H9 (cell line): ENCODE results near the gene LPXN. TPM values are rescaled to one million over a fixed set of nuclear protein-coding genes. Genes with fewer than 3 reads are reported as not detected.

Source experiments
- DNase-seq: peaks from one replicate; pipeline ENCODE4 v3.0.0-alpha.2; 2017
- H2AFZ ChIP-seq: one replicate; pipeline ENCODE4 v1.6.1; 2013; ENCODE audit warnings: mild to moderate bottlenecking, low read length, control low read depth, moderate library complexity
- H2AK5ac ChIP-seq: 2 replicates; pipeline ENCODE4 v1.6.1; 2013; ENCODE audit warnings: low read length, control low read depth, mixed read lengths; ENCODE audit not compliant: insufficient read length
- H2BK120ac ChIP-seq: one replicate; pipeline ENCODE4 v1.6.1; 2013; ENCODE audit warnings: low read depth, mild to moderate bottlenecking, low read length, control low read depth, inconsistent platforms; ENCODE audit not compliant: poor library complexity, severe bottlenecking
- H2BK12ac ChIP-seq: 2 replicates; pipeline ENCODE4 v1.6.1; 2013; ENCODE audit warnings: low read length, control low read depth, mixed read lengths, low read depth; ENCODE audit not compliant: insufficient read length
- H2BK15ac ChIP-seq: 2 replicates; pipeline ENCODE4 v1.6.1; 2013; ENCODE audit warnings: low read depth, low read length, control low read depth
- H2BK20ac ChIP-seq: one replicate; pipeline ENCODE4 v1.6.1; 2013; ENCODE audit warnings: low read depth, mild to moderate bottlenecking, low read length, control low read depth, inconsistent platforms; ENCODE audit not compliant: poor library complexity, severe bottlenecking
- H2BK5ac ChIP-seq: 2 replicates; pipeline ENCODE4 v1.6.1; 2013; ENCODE audit warnings: low read length, control low read depth, mixed read lengths; ENCODE audit not compliant: insufficient read length
- H3K14ac ChIP-seq: 2 replicates; pipeline ENCODE4 v1.6.1; 2013; ENCODE audit warnings: low read length, control low read depth; ENCODE audit not compliant: insufficient read depth
- H3K18ac ChIP-seq: 2 replicates; pipeline ENCODE4 v1.6.1; 2013; ENCODE audit warnings: low read depth, mild to moderate bottlenecking, mixed read lengths, low read length, control low read depth; ENCODE audit not compliant: insufficient read length
- H3K23ac ChIP-seq: 2 replicates; pipeline ENCODE4 v1.6.1; 2013; ENCODE audit warnings: low read length, control low read depth, mixed read lengths, low read depth; ENCODE audit not compliant: insufficient read length
- H3K23me2 ChIP-seq: 2 replicates; pipeline ENCODE4 v1.6.1; 2013; ENCODE audit warnings: low read depth, mild to moderate bottlenecking, mixed read lengths, low read length, control low read depth; ENCODE audit not compliant: insufficient read length, poor library complexity, severe bottlenecking
- H3K27ac ChIP-seq: 2 replicates; pipeline ENCODE4 v1.5.1; 2013; ENCODE audit warnings: low read length, control low read depth, mixed read lengths, low read depth; ENCODE audit not compliant: insufficient read length
- H3K27me3 ChIP-seq: 2 replicates; pipeline ENCODE4 v1.6.1; 2013; ENCODE audit warnings: low read length, control low read depth, inconsistent platforms; ENCODE audit not compliant: insufficient read depth
- H3K4ac ChIP-seq: 2 replicates; pipeline ENCODE4 v1.6.1; 2013; ENCODE audit warnings: low read depth, mild to moderate bottlenecking, control low read depth, inconsistent platforms, low read length, moderate library complexity
- H3K4me1 ChIP-seq: 2 replicates; pipeline ENCODE4 v1.6.1; 2013; ENCODE audit warnings: low read length, control low read depth, inconsistent platforms; ENCODE audit not compliant: insufficient read depth
- H3K4me2 ChIP-seq: 2 replicates; pipeline ENCODE4 v1.6.1; 2013; ENCODE audit warnings: low read length, control low read depth, mixed read lengths; ENCODE audit not compliant: insufficient read length, insufficient read depth
- H3K56ac ChIP-seq: 2 replicates; pipeline ENCODE4 v1.6.1; 2013; ENCODE audit warnings: low read depth, mild to moderate bottlenecking, mixed read lengths, low read length, control low read depth; ENCODE audit not compliant: insufficient read length
- H3K79me1 ChIP-seq: 2 replicates; pipeline ENCODE4 v1.6.1; 2013; ENCODE audit warnings: low read depth, mild to moderate bottlenecking, moderate library complexity, low read length, control low read depth, inconsistent platforms; ENCODE audit not compliant: insufficient read depth, poor library complexity, severe bottlenecking
- H3K79me2 ChIP-seq: 2 replicates; pipeline ENCODE4 v1.6.1; 2013; ENCODE audit warnings: low read length, control low read depth, inconsistent platforms; ENCODE audit not compliant: insufficient read depth
- H3K9ac ChIP-seq: 2 replicates; pipeline ENCODE4 v1.6.1; 2013; ENCODE audit warnings: low read length, control low read depth, mixed read lengths; ENCODE audit not compliant: insufficient read length; ENCODE audit errors: extremely low read depth
- H3K9me3 ChIP-seq: one replicate; pipeline ENCODE4 v1.6.1; 2013; ENCODE audit warnings: low read depth, low read length, inconsistent platforms; ENCODE audit not compliant: control insufficient read depth
- H3T11ph ChIP-seq: one replicate; pipeline ENCODE4 v1.6.1; 2013; ENCODE audit warnings: mild to moderate bottlenecking, low read length, control low read depth, inconsistent platforms
- H4K20me1 ChIP-seq: one replicate; pipeline ENCODE4 v1.6.1; 2013; ENCODE audit not compliant: control insufficient read depth, insufficient read length, insufficient read depth
- H4K5ac ChIP-seq: 2 replicates; pipeline ENCODE4 v1.6.1; 2013; ENCODE audit warnings: low read depth, mild to moderate bottlenecking, mixed read lengths, low read length, control low read depth; ENCODE audit not compliant: insufficient read length
- H4K8ac ChIP-seq: replicated peaks from 2 replicates; pipeline ENCODE4 v1.6.1; 2013; ENCODE audit warnings: low read length, control low read depth, mixed read lengths, low read depth; ENCODE audit not compliant: insufficient read length
- H4K91ac ChIP-seq: 2 replicates; pipeline ENCODE4 v1.6.1; 2013; ENCODE audit warnings: low read depth, mild to moderate bottlenecking, moderate library complexity, mixed read lengths, low read length, control low read depth; ENCODE audit not compliant: insufficient read length
- H3K27ac Mint-ChIP-seq, 3 experiments: 2 replicates in 2 of 3; 3 replicates in 1 of 3; pipeline ENCODE4 v1.8.0; 2020 to 2021; ENCODE audit warnings: mixed read lengths in 3 of 3, mild to moderate bottlenecking in 1 of 3, moderate library complexity in 1 of 3
- H3K27me3 Mint-ChIP-seq: 2 replicates; pipeline ENCODE4 v1.8.0; 2021; ENCODE audit warnings: low read depth, mild to moderate bottlenecking, moderate library complexity, mixed read lengths
- H3K36me3 Mint-ChIP-seq, 3 experiments: 2 replicates in 2 of 3; 3 replicates in 1 of 3; pipeline ENCODE4 v1.8.0; 2020 to 2021; ENCODE audit warnings: low read depth in 3 of 3, mixed read lengths in 3 of 3; ENCODE audit not compliant: insufficient read depth in 1 of 3
- H3K4me1 Mint-ChIP-seq, 2 experiments: 2 replicates each; pipeline ENCODE4 v1.8.0; 2020; ENCODE audit warnings: mixed read lengths in 2 of 2
- H3K4me3 Mint-ChIP-seq, 2 experiments: 2 replicates in 1 of 2; 3 replicates in 1 of 2; pipeline ENCODE4 v1.8.0; 2020 to 2021; ENCODE audit warnings: mild to moderate bottlenecking in 2 of 2, mixed read lengths in 2 of 2, moderate library complexity in 1 of 2
- H3K9me3 Mint-ChIP-seq, 2 experiments: 2 replicates in 1 of 2; 3 replicates in 1 of 2; pipeline ENCODE4 v1.8.0; 2020; ENCODE audit warnings: mild to moderate bottlenecking in 2 of 2, mixed read lengths in 2 of 2, moderate library complexity in 1 of 2
- CTCF ChIP-seq: fragments of 200-600 bp; sonication (generic); conservative IDR thresholded peaks from 3 replicates; pipeline ENCODE4 v1.8.0; 2021; ENCODE audit warnings: antibody characterized with exemption, mild to moderate bottlenecking
- WGBS: extraction: QIAGEN DNeasy Blood & Tissue Kit; methylation state at CpG from one replicate; pipeline ENCODE4 v1.1.7; 2013; ENCODE audit warnings: missing lambda C conversion rate, low lambda C conversion rate, mixed read lengths; ENCODE audit not compliant: insufficient read length; ENCODE audit errors: extremely low coverage; 5-methylcytosine and 5-hydroxymethylcytosine counted together
- total RNA-seq: library from RNA; stranded (reverse); gene quantifications from 2 replicates; pipeline ENCODE4 v1.2.1, GENCODE V29; 2021

LPXN gene
- total RNA-seq, 1 experiment from 2014 or later: 1.4 TPM

DNA sequence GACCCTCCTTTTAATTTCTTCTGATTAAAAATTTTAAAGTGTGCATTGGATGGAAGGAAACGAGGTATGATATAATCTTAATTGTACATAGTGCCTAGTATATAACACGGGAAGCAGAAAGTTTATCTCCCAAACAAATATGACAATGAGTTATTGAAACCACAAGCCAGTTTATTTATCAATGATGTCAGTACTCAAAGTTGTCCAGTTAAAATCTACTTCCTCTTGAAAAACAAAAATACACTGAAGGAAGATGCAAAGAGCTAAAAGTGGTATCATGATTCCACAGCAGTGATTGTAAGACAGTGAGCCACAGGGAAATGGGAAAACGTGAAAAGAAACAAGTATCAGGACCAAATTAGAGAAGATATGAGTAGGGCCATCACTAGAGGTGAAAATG lies 48.9 kb downstream of the LPXN start:
- Histone ChIP-seq H3K27ac (no peak overlapping the region), H3K9ac (no peak overlapping the region), H3K4me1 (no peaks in the 10 kb centered on the region), H3K4me2 (no peak overlapping the region), H3K4ac (no peak overlapping the region), H3T11ph (no peak overlapping the region), H4K5ac (no peak overlapping the region), H2AFZ (no peak overlapping the region), H3K23me2 (no peaks in the 10 kb centered on the region), H2BK120ac (no peak overlapping the region), H2BK15ac (no peak overlapping the region), H3K79me2 (no peaks in the 10 kb centered on the region), H3K9me3 (no peaks in the 10 kb centered on the region), H4K20me1 (no peaks in the 10 kb centered on the region), H4K8ac (no peak overlapping the region), H3K18ac (no peak overlapping the region), H3K23ac (no peak overlapping the region), H3K27me3 (no peaks in the 10 kb centered on the region), H2BK5ac (no peak overlapping the region), H2BK20ac (no peak overlapping the region), H4K91ac (no peak overlapping the region), H3K79me1 (no peaks in the 10 kb centered on the region), H2AK5ac (no peak overlapping the region), H3K14ac (no peak overlapping the region), H2BK12ac (no peak overlapping the region), H3K56ac (no peak overlapping the region)
- Mint-ChIP-seq H3K4me3 (no peak overlapping the region), H3K36me3 (peaks cover 9 to 11% (median 9%) of the 10 kb centered on the region in 3 experiments), H3K9me3 (peaks cover 6 to 11% of the 10 kb centered on the region in 2 experiments), H3K4me1 (peaks cover 9% of the 10 kb centered on the region in 2 experiments), H3K27ac (no peak overlapping the region), H3K27me3 (no peaks in the 10 kb centered on the region)
- no peak for DNase-seq
- no CpG with 5 or more reads among the region's 3 CpGs for WGBS
- TF ChIP-seq CTCF: no peak
